Measurements from ENCODE around the gene EPHB2. TPM values are rescaled to one million over a fixed set of nuclear protein-coding genes. Genes with fewer than 3 reads are reported as not detected.

The EPHB2 gene
- total RNA-seq, 1 experiment from 2014 or later, result 0.79 TPM

DNA sequence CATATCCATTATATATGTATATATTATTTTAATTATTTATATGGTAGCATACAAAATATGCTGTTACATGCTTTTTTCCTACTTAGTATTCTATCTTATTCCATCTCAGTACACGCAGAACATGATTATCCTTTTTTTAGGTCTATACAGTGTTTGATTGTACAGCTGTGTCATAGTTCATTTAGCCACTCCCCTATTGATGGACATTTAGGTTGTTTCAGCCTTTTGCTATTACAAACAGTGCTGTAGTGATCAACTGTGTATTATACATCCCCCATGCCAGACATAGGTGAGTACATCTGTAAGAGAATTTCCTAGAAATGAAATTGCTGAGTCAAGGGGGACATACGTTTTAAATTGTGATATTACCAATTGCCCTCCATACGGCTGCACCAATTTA, 246.4 kb downstream of the EPHB2 start:
- H3K27ac Mint-ChIP-seq (ENCODE audit: low read depth, unreplicated experiment), result no peak overlapping the region
- intact Hi-C loops (cut with micrococcal nuclease), result no loop called here
- no peak for DNase-seq (ENCODE audit: unreplicated experiment)
- no peaks in the 10 kb centered on the region for H3K27me3 Mint-ChIP-seq (ENCODE audit: insufficient read depth, unreplicated experiment)
- H3K4me3 Mint-ChIP-seq (ENCODE audit: unreplicated experiment), result no peak overlapping the region
- H3K36me3 Mint-ChIP-seq (ENCODE audit: insufficient read depth, unreplicated experiment), result no peaks in the 10 kb centered on the region
- CTCF ChIA-PET, result interaction anchor here (0.7 to 1.4 kb wide), 3 partner anchors 8 to 68 kb away, joined by 3 to 4 read pairs (median 4); no protein-coding TSS in a partner anchor
- POLR2A ChIA-PET, result no interaction called here
- no peaks in the 10 kb centered on the region for H3K9me3 Mint-ChIP-seq (ENCODE audit: unreplicated experiment)
- TF ChIP-seq, protein P1, sequence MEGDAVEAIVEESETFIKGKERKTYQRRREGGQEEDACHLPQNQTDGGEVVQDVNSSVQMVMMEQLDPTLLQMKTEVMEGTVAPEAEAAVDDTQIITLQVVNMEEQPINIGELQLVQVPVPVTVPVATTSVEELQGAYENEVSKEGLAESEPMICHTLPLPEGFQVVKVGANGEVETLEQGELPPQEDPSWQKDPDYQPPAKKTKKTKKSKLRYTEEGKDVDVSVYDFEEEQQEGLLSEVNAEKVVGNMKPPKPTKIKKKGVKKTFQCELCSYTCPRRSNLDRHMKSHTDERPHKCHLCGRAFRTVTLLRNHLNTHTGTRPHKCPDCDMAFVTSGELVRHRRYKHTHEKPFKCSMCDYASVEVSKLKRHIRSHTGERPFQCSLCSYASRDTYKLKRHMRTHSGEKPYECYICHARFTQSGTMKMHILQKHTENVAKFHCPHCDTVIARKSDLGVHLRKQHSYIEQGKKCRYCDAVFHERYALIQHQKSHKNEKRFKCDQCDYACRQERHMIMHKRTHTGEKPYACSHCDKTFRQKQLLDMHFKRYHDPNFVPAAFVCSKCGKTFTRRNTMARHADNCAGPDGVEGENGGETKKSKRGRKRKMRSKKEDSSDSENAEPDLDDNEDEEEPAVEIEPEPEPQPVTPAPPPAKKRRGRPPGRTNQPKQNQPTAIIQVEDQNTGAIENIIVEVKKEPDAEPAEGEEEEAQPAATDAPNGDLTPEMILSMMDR (IDR thresholded peaks at IDR 0.05; ENCODE audit: unreplicated experiment), result no peak
- no peaks in the 10 kb centered on the region for H3K4me1 Mint-ChIP-seq (ENCODE audit: insufficient read depth, unreplicated experiment)
- no TSS peak for BruUV-seq (replicated peaks)

DNA sequence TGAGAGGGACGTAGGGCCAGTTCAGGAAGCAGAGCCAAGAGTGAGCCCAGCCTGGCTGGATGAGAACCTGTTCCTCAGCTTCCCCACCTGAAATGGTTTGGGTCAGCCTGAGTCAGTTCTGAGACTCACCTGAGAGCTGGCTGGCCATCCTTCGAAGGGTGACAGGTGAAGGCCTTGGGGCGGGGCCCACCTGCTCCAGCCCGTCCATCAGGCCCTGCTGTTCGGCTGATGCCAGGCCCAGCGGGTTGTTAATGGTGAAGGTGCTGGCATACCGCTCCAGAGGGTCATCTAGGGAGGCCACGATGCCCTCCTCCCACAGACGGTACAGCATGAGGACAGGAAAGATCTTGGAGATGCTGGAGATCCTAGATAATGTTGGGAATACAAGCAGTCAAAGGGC, 247.9 kb downstream of the EPHB2 start:
- ChIA-PET POLR2A (no interaction called here), CTCF (interaction anchor here (0.9 kb wide), 1 partner anchor 28 kb away, joined by 4 read pairs; no protein-coding TSS in a partner anchor)
- BruUV-seq (replicated peaks), result no TSS peak
- intact Hi-C loops (cut with micrococcal nuclease), result no loop called here
- TF ChIP-seq, protein P1 (IDR thresholded peaks at IDR 0.05; ENCODE audit: unreplicated experiment), result no peak
- no peaks in the 10 kb centered on the region for H3K36me3 Mint-ChIP-seq (ENCODE audit: insufficient read depth, unreplicated experiment)
- no peak overlapping the region for H3K27ac Mint-ChIP-seq (ENCODE audit: low read depth, unreplicated experiment)
- H3K4me1 Mint-ChIP-seq (ENCODE audit: insufficient read depth, unreplicated experiment), result no peaks in the 10 kb centered on the region
- H3K27me3 Mint-ChIP-seq (ENCODE audit: insufficient read depth, unreplicated experiment), result no peaks in the 10 kb centered on the region
- DNase-seq (ENCODE audit: unreplicated experiment), result no peak
- no peak overlapping the region for H3K4me3 Mint-ChIP-seq (ENCODE audit: unreplicated experiment)
- H3K9me3 Mint-ChIP-seq (ENCODE audit: unreplicated experiment), result no peaks in the 10 kb centered on the region

DNA sequence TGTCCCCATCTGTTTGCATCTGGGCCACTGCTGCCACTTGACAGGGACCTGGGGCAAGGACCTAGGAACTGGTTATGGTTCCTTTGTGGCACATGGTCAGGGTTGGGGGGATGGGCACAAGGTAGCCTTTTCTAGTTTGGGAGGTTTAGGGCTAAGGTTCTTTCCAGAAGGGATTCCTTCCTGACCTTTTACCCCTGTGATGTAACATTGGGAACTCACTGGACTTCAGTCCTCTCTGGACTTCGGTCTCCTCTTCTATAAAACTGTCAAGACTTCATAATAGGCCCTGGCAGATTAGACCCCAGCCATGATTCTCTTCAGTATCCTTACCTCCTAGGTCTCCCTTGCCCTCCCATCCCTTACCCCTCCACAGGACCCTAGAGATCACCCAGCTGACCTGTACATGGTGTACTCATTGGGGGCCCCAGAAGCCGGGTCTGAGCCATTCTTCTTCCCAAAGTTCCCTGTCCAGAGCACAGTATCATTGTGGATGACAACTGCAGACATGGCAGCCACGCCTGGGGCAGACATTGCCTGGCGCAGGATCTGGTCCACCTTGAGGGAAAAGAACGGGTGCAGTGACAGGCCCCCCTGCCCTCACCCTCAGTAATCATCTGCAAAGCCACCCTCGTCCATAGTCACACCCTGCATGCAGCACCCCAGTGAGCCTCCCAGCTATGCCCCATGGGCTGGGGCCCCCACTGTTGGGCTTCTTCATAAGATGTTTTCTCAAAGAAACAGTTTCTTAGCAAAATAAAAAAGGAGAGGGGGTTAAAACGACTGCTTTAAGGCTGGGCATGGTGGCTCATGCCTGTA, 249.1 kb downstream of the EPHB2 start:
- CTCF ChIA-PET, result interaction anchor here (0.6 kb wide), 2 partner anchors 157 to 254 kb away, joined by 3 read pairs; no protein-coding TSS in a partner anchor
- no peak overlapping the region for H3K4me3 Mint-ChIP-seq (ENCODE audit: unreplicated experiment)
- POLR2A ChIA-PET, result no interaction called here
- BruUV-seq (replicated peaks), result no TSS peak
- H3K36me3 Mint-ChIP-seq (ENCODE audit: insufficient read depth, unreplicated experiment), result no peaks in the 10 kb centered on the region
- no peak overlapping the region for H3K27ac Mint-ChIP-seq (ENCODE audit: low read depth, unreplicated experiment)
- no peaks in the 10 kb centered on the region for H3K9me3 Mint-ChIP-seq (ENCODE audit: unreplicated experiment)
- DNase-seq (ENCODE audit: unreplicated experiment), result no peak
- intact Hi-C loops (cut with micrococcal nuclease), result no loop called here
- no peaks in the 10 kb centered on the region for H3K27me3 Mint-ChIP-seq (ENCODE audit: insufficient read depth, unreplicated experiment)
- TF ChIP-seq, protein P1 (IDR thresholded peaks at IDR 0.05; ENCODE audit: unreplicated experiment), result no peak
- H3K4me1 Mint-ChIP-seq (ENCODE audit: insufficient read depth, unreplicated experiment), result no peaks in the 10 kb centered on the region

DNA sequence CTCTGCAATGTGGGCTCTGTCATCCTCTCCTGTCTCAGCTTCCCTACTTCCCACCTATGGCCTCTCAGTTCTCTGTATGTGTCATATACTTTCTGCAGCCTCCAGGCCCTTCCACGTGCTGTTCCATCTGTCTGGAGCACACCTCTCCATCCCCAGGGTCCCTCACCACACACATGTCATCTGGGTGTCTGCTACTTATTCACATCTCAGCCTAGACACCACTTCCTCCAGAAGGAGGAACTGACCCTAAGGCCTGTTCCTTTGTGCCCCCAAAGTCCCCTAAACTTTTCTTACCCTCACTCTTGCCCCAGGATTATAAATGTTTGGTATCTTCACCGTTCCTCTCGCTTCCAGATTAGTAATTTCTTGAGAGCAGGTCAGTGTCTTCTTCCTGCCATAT, 251.9 kb downstream of the EPHB2 start:
- BruUV-seq (replicated peaks), result no TSS peak
- CTCF ChIA-PET, result interaction anchor here (0.6 to 3.3 kb wide), 4 partner anchors 77 to 382 kb away, joined by 4 to 28 read pairs (median 5); no protein-coding TSS in a partner anchor
- Mint-ChIP-seq H3K9me3 (ENCODE audit: unreplicated experiment) (no peaks in the 10 kb centered on the region), H3K4me3 (ENCODE audit: unreplicated experiment) (no peak overlapping the region), H3K27ac (ENCODE audit: low read depth, unreplicated experiment) (no peak overlapping the region), H3K27me3 (ENCODE audit: insufficient read depth, unreplicated experiment) (no peaks in the 10 kb centered on the region), H3K36me3 (ENCODE audit: insufficient read depth, unreplicated experiment) (no peaks in the 10 kb centered on the region), H3K4me1 (ENCODE audit: insufficient read depth, unreplicated experiment) (no peaks in the 10 kb centered on the region)
- no peak for DNase-seq (ENCODE audit: unreplicated experiment)
- intact Hi-C loops (cut with micrococcal nuclease), result no loop called here
- TF ChIP-seq, protein P1 (IDR thresholded peaks at IDR 0.05; ENCODE audit: unreplicated experiment), result no peak
- POLR2A ChIA-PET, result no interaction called here

Measured in MCF 10A (cell line).